Esophagus (tissue), 2 donors: ENCODE data around the gene MESP2. TPM values are rescaled to one million over a fixed set of nuclear protein-coding genes. Genes with fewer than 3 reads are reported as not detected.

Source experiments
- H3K27ac ChIP-seq, 2 donors: one replicate each; pipeline ENCODE4 v1.5.1; 2013; ENCODE audit warnings: low read depth in 2 of 2, mild to moderate bottlenecking in 2 of 2, inconsistent platforms in 1 of 2, low read length in 1 of 2, moderate library complexity in 1 of 2
- H3K27me3 ChIP-seq, 2 donors: one replicate each; pipeline ENCODE4 v1.6.1; 2013; ENCODE audit warnings: low read length in 2 of 2, control low read depth in 1 of 2, mild to moderate bottlenecking in 1 of 2; ENCODE audit not compliant: insufficient read depth in 2 of 2, control insufficient read depth in 1 of 2
- H3K36me3 ChIP-seq, 2 donors: one replicate each; pipeline ENCODE4 v1.6.1; 2013; ENCODE audit warnings: low read length in 1 of 2; ENCODE audit not compliant: control insufficient read depth in 2 of 2, insufficient read depth in 2 of 2
- H3K4me1 ChIP-seq, 2 donors: one replicate each; pipeline ENCODE4 v1.6.1; 2013; ENCODE audit warnings: low read length in 1 of 2; ENCODE audit not compliant: control insufficient read depth in 2 of 2, insufficient read depth in 2 of 2
- H3K4me3 ChIP-seq, 2 donors: one replicate each; pipeline ENCODE4 v1.5.1; 2013; ENCODE audit warnings: low read length in 2 of 2, mild to moderate bottlenecking in 2 of 2, low read depth in 1 of 2, moderate library complexity in 1 of 2
- H3K9me3 ChIP-seq, 2 donors: one replicate each; pipeline ENCODE4 v1.6.1; 2013; ENCODE audit warnings: mild to moderate bottlenecking in 2 of 2, low read depth in 1 of 2, low read length in 1 of 2, moderate library complexity in 1 of 2; ENCODE audit not compliant: control insufficient read depth in 2 of 2, insufficient read depth in 1 of 2
- WGBS, 2 donors: extraction: QIAGEN DNeasy Blood & Tissue Kit; methylation state at CpG; one replicate each; pipeline ENCODE4 v1.1.7; 2013; 5-methylcytosine and 5-hydroxymethylcytosine counted together
- polyA plus RNA-seq, 2 donors: library from polyadenylated mRNA; stranded (reverse); fragments of 200-250 nt; gene quantifications; one replicate each; pipeline ENCODE4 v1.2.3, GENCODE V29; 2013
- donor health status: healthy with polysubstance abuse.
- donor health status: Bipolar disorder and iron deficiency.

The MESP2 gene
- polyA plus RNA-seq, 2 donors = 0.56 to 0.75 TPM

DNA sequence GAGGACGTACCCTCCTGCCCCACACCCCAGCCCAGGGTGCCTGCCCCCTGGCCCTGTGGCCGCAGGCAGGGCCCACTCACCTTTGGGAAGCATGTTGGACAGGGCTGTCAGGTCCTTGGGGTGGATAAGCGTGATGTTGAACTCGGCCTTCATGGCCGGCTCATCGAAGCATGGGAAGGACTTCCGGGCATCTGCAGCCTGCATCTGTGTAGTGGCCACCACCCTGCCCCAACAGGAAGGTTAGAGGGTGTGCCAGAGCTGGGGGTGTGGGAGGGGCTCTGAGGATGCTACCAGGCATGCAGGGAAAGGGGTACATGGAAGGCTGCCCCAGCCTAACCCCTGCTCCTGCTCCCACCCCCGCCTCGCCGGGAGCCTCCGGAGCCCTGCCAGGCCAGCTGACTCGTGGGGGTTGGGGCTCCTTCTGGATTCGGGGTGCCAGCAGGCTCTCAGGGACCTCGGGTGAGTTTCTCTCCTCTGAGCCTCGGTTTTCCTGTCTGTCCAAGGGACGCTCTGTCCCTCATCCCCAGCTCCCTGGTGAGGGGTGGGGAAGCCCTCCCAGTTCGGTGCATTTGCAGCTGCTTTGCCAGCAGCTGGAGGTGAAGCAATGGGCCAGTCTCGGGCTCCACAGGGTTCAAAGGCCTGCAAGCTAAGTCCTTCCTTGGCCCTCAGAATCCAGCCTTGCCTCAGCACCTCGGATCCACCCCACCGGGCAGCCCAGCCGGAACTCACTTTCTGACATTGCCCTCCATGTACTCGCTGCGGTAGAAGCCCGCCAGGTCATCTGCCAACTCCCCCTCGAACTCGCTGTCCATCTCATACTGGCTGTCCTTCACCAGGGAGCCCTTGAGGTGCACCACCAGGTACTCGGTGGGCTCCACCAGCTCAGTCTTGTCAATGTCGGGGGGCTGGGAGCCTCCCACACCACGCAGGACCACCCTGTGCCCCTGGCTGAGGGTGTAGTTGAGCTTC lies 29.4 kb downstream of the MESP2 start:
- no peak overlapping the region for H3K4me3 ChIP-seq
- peaks cover 2 to 13% of the 10 kb centered on the region in 2 donors for H3K4me1 ChIP-seq
- peaks cover 0 to 4% of the 10 kb centered on the region in 2 donors for H3K36me3 ChIP-seq
- H3K27ac ChIP-seq = no peak overlapping the region
- no peaks in the 10 kb centered on the region for H3K27me3 ChIP-seq
- H3K9me3 ChIP-seq = no peaks in the 10 kb centered on the region
- 72 to 90% methylated on average over 29 of the region's 29 CpGs for WGBS, 2 donors

DNA sequence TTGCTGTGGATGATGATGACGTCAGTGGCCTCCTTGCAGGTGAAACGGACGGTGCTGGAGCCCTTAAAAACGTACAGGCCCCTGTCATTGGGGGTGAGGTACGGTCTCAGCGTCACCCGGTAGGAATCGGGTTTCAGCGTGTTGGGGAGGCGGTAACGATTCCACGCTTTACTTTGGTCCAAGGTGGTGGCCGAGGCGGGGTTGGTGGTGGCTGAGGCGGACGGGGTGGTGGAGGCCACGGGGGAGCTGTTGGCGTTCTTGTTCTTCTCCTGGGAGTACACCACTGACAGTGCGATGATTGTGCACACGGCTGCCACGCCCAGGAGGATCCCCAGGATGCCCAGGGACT lies 30.1 kb downstream of the MESP2 start:
- no peak overlapping the region for H3K4me3 ChIP-seq
- H3K27ac ChIP-seq = no peak overlapping the region
- H3K27me3 ChIP-seq = no peaks in the 10 kb centered on the region
- peaks cover 2 to 13% of the 10 kb centered on the region in 2 donors for H3K4me1 ChIP-seq
- H3K36me3 ChIP-seq = peaks cover 0 to 4% of the 10 kb centered on the region in 2 donors
- 64 to 93% methylated on average over 21 of the region's 21 CpGs for WGBS, 2 donors
- H3K9me3 ChIP-seq = no peaks in the 10 kb centered on the region

DNA sequence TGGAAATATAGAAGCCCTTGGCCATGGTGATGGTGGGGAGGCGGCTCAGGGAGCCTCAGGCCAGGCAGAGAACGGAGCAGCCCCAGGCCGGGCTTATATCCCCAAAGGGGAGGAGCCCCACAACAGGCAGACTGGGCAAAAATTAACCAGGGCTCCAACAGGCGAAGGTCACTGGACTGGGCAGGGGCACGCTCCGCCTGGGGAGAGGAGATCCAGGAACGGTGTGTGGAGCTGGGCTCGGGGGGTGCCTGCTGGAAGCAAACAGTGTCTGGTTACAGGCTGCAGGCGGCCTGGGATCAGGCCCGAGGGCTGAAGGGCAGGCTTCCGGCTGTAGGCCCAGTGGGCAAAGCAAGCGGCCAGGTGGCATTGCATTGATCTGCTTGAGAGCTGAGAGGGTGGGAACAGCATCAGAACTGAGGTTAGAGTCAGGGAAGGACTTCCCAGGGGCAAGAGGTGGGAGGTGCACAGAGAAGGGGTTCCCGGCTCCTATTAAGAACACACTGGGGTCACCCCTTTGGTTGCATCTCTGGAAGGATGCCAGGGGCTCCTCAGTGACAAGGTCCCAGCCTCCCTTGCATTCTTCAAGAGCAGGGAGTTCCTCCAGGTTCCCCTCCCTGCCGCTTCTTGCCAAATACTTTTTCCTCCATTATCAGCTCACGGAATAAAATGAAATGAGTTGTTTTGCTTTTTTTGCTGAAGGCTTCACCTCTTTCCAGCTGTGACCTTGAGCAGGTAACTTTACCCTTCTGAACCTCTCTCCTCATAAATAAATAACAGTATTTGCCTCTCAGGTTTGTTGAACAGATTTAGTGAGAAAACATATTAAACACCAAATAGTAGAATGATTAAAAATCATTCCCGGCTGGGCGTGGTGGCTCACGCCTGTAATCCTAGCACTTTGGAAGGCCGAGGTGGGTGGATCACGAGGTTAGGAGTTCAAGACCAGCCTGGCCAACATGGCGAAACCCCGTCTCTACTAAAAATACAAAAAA lies 30.7 kb downstream of the MESP2 start:
- Histone ChIP-seq H3K4me3 (no peak overlapping the region), H3K4me1 (peaks cover 2 to 13% of the 10 kb centered on the region in 2 donors), H3K36me3 (peaks cover 0 to 4% of the 10 kb centered on the region in 2 donors), H3K9me3 (no peaks in the 10 kb centered on the region), H3K27me3 (no peaks in the 10 kb centered on the region), H3K27ac (no peak overlapping the region)
- WGBS, 2 donors = 74 to 85% methylated on average over 22 of the region's 22 CpGs

DNA sequence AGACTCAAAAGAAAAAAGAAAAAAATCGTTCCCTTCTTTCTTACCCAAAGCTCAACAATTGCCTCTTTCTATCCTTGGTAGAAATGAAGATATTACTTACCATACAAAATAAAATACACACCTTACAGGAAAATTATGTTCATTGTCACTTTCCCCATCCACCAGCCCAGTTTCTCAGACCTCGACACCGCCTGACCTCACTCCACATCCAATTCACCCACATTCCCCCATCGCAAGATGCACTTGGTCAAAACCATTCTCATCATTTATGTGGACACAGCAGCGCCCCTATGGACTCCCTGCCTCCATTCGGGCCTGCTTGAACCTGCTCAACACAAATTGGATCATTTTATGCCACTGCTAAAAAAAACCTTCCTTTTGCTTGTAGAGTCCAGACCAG lies 31.6 kb downstream of the MESP2 start:
- no peak overlapping the region for H3K27ac ChIP-seq
- H3K4me3 ChIP-seq = no peak overlapping the region
- no peaks in the 10 kb centered on the region for H3K27me3 ChIP-seq
- peaks cover 8 to 16% of the 10 kb centered on the region in 2 donors for H3K4me1 ChIP-seq
- H3K36me3 ChIP-seq = peaks cover 0 to 4% of the 10 kb centered on the region in 2 donors
- H3K9me3 ChIP-seq = no peaks in the 10 kb centered on the region
- WGBS, 2 donors = 91 to 92% methylated on average over 6 of the region's 6 CpGs

DNA sequence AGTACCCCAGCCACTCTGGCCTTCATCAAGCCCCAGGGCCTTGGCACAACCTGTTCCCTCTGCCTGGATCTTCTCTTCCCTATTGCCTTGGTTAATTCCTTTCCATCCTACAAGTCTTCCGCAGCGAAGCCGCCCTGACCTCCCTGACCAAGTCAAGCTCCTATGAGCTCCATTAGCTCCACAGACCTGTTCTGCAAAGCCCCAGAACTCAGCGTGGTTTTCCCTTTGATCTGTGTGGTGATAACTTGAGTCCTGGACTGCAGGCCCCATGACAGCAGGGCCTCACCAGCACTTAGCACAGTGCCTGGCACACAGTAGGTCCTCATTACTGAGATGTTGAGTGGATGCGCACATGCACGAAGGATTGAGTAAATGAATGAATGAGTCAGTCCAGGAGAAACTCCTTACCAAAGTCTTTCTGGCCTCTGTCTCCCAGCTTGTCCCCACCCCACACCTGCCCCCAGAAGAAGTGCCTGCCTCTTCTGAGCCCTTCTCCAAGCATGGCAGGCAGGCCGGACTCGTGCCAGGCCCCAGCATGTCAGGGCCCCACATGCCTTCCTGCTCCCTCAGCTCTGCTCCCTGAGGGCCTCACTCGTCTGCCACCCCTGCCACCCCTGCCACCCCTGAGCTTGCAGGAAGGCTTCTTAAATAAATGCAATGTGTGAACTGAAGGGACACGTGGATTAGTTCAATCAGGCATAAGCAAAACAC lies 32.2 kb downstream of the MESP2 start:
- Histone ChIP-seq H3K4me1 (peaks cover 8 to 16% of the 10 kb centered on the region in 2 donors), H3K27ac (no peak overlapping the region), H3K4me3 (no peak overlapping the region), H3K27me3 (no peaks in the 10 kb centered on the region), H3K9me3 (no peaks in the 10 kb centered on the region), H3K36me3 (peaks cover 0 to 4% of the 10 kb centered on the region in 2 donors)
- WGBS, 2 donors = 67 to 68% methylated on average over 10 of the region's 10 CpGs

DNA sequence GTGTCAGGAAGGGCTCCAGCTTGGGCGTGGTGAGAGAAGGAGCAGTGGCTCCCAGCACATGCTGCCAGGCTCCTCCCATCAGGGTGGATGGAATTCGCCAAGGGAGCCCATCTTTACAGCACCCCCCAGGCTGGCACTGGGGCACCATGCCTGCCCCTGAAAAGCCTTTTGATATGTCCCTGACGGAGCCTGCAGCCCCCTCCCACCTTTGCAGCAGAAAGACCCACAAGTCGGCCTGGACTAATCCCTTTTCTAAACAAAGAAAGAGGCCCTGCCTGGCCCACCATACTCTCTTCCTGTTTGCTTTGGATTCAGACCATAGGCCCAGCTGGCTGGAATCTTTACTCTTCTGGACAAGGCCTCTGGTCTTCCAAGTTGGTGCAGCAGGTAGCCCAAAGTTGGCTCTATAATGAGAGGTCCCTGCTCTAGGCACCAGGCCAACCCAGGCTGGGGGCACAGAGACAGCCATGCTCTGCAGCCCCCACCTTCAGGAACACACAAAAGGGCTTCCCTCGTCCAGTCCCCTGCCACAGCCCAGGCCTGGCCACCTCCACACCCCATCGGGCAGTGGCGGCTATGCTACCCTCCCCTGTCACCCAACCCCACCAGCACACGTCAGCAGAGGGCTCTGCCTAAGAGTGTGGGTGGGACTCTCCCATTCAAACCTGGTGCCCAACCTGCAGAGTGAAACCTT lies 33.1 kb downstream of the MESP2 start:
- H3K27me3 ChIP-seq = peaks cover 0 to 2% of the 10 kb centered on the region in 2 donors
- peaks cover 8 to 16% of the 10 kb centered on the region in 2 donors for H3K4me1 ChIP-seq
- no peak overlapping the region for H3K27ac ChIP-seq
- peaks cover 0 to 4% of the 10 kb centered on the region in 2 donors for H3K36me3 ChIP-seq
- no peak overlapping the region for H3K4me3 ChIP-seq
- 59 to 64% methylated on average over 8 of the region's 8 CpGs for WGBS, 2 donors
- no peaks in the 10 kb centered on the region for H3K9me3 ChIP-seq

DNA sequence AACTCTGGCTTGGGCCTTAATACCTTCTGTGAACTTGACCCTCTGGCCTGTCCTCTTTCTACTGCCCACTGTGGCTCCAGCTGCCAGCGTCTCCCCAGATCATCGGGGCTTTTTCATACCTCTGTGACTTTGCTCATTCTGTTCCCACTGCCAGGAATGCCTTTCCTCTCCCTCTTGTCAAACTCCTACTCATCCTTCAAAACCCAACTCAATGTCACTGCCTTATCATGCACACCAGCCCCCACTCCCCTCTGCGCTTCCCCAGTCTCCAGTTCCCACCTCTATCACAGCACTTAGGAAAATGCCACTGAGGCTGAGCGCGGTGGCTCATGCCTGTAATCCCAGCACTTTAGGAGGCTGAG lies 33.6 kb downstream of the MESP2 start:
- peaks cover 0 to 6% of the 10 kb centered on the region in 2 donors for H3K27me3 ChIP-seq
- no peaks in the 10 kb centered on the region for H3K9me3 ChIP-seq
- H3K4me3 ChIP-seq = no peak overlapping the region
- H3K4me1 ChIP-seq = peaks cover 8 to 16% of the 10 kb centered on the region in 2 donors
- H3K36me3 ChIP-seq = peaks cover 0 to 4% of the 10 kb centered on the region in 2 donors
- H3K27ac ChIP-seq = no peak overlapping the region
- 92 to 97% methylated on average over 5 of the region's 5 CpGs for WGBS, 2 donors

DNA sequence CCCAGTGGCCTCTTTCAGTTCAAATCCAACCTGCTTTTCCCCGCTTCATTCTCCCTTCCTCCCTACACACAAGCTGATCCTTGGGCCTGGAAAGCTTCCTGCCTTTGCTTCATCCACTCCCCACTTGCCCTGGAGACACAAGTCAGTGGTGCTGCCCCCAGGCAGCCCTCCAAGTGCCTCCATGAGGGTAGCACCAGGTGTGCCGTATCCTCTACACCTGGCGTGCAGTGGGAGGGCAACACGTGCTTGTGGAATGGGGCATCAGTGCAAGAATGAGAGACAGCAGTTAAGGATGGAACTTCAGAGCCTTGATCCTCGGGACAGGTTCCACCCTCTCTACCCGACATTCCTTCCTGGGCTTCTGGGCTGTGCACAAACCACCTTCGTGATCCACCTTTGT lies 34.7 kb downstream of the MESP2 start:
- H3K9me3 ChIP-seq = peaks cover 0 to 7% of the 10 kb centered on the region in 2 donors
- peaks cover 6 to 18% of the 10 kb centered on the region in 2 donors for H3K4me1 ChIP-seq
- WGBS, 2 donors = 92 to 93% methylated on average over 7 of the region's 7 CpGs
- H3K27ac ChIP-seq = no peak overlapping the region
- no peak overlapping the region for H3K4me3 ChIP-seq
- H3K36me3 ChIP-seq = peaks cover 0 to 3% of the 10 kb centered on the region in 2 donors
- H3K27me3 ChIP-seq = peaks cover 0 to 6% of the 10 kb centered on the region in 2 donors
